Skin epidermis (tissue), 12 donors: ENCODE measurements around the gene RAPH1.
"Not testable (repeated sequence)": the region's sequence is repeated elsewhere in the genome, so short reads cannot be mapped to it uniquely, and the experiment has no call there.

Experiments used
- H3K27ac ChIP-seq, 21 experiments: fragments of 200-600 bp; sonication (generic) in 11 of 21; one replicate each; pipeline ENCODE4 v1.5.0; 2020; ENCODE audit warnings: mild to moderate bottlenecking in 3 of 21, inconsistent platforms in 2 of 21, moderate library complexity in 2 of 21
- H3K4me3 ChIP-seq, 7 experiments: fragments of 200-600 bp; sonication (generic) in 2 of 7; one replicate each; pipeline ENCODE4 v1.5.0; 2020; ENCODE audit warnings: inconsistent platforms in 2 of 7, mild to moderate bottlenecking in 2 of 7, moderate library complexity in 1 of 7

The RAPH1 gene

DNA sequence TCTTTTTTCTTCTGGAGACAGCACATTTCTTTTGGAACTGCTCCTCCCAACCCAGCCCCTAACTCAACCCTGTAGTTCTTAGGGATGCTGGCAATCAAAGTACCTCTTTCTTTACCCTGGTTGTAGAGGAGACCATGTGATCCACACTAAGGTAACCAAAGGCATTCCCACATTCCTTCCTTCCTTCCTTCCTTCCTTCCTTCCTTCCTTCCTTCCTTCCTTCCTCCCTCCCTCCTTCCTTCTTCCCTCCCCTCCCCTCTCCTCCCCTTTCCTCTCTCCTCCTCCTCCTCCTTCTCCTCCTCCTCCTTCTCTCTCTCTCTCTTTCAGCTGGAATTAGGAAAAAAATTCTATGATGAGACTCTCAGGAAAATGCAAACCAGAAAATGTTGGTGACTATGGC lies 13.8 kb upstream of the RAPH1 start:
- Histone ChIP-seq H3K27ac (peak overlapping the region in 2 of 21 experiments; percentile 13 to 34), H3K4me3 (no peak overlapping the region)

DNA sequence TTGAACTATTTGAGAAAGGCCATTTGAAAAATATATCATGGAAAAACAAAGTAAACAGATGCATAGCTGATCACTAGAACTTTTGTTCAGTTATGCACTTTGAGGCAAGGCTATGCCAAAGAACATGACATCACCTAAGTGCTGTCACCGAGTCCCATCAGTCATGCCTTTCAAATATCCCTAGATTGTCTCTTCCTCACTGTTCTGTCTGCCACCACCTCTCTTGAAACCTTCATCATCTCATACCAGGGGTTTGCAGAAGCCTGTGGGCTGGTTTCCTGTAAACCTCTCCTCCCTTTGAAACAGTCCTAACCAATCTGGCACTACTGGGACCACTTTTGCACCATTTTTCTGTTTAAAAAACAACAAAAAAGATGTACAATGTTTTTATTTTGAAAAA lies 12.3 kb upstream of the RAPH1 start:
- H3K27ac ChIP-seq, result no peak overlapping the region
- no peak overlapping the region for H3K4me3 ChIP-seq

DNA sequence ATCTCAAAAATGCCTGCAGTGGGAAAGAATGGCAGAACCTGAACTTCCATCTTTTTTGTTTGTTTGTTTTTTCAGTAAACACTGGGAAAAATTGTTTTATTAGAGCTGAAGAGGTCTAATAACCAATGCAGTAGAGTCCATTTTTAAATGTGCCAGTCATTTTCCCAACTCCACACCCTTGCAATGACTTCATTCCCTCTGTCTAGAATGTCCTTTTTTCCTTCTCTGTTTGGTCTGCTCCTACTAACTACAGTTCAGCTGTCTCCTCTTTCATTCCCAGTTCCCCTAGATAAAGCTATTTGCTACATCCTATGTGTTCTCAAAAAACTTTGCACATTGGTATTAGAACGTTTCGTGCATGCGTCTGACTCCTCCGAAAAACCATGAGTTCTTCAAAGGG lies 9.3 kb upstream of the RAPH1 start:
- Histone ChIP-seq H3K4me3 (no peak overlapping the region), H3K27ac (no peak overlapping the region)

DNA sequence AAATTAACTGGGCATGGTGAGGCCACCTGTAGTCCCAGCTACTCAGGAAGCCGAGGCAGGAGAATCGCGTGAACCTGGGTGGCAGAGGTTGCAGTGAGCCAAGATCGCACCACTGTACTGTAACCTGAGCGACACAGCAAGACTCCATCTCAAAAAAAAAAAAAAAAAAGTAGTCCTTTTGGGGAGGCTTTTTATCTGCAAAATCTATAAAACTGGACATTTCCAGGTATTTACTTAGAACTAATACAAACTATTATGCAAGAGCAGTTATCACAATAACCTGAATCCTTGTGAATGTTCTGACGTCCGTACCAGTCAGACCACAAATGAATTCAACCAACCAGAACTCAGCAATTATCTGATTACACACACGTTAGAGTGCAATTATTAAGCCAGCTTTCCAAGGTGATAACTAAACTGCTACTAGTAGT lies 8.8 kb upstream of the RAPH1 start:
- Histone ChIP-seq H3K4me3 (no peak overlapping the region), H3K27ac (no peak overlapping the region)

DNA sequence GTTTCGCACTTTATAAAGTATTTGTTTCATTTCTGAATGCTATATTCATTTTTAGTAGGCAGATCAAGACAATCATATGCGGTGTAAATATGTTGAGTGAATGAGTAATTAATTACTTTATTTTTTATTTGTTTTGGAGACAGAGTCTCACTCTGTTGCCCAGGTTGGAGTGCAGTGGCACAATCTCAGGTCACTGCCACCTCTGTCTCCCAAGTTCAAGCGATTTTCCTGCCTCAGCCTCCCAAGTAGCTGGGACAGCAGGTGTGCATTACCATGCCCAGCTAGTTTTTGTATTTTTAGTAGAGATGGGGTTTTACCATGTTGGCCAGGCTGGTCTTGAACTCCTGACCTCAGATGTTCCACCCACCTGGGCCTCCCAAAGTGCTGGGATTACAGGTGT lies 5.5 kb upstream of the RAPH1 start:
- H3K27ac ChIP-seq, H3K4me3 ChIP-seq: not testable (repeated sequence)

DNA sequence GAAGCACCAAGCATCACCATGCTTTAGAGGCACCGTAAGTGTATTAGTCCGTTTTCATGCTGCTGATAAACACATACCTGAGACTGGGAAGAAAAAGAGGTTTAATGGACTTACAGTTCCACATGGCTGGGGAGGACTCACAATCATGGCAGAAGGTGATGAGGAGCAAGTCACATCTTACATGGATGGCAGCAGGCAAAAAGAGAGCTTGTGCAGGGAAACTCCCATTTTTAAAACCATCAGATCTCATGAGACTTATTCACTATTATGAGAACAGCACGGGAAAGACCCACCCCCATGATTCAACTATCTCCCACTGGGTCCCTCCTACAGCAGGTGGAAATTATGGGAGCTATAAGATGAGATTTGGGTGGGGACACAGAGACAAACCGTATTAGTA lies 3.1 kb upstream of the RAPH1 start:
- not testable (repeated sequence) for H3K4me3 ChIP-seq, H3K27ac ChIP-seq

DNA sequence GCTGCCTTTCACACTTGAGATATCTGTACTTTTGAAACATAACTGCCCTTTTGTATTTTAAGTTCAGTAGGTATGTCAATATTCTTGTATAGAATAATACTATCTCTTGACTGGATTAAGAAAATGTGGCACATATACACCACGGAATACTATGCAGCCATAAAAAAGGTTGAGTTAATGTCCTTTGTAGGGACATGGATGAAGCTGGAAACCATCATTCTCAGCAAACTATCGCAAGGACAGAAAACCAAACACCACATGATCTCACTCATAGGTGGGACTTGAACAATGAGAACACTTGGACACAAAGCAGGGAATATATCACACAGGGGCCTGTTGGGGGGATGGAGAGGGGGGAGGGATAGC lies 1.5 kb upstream of the RAPH1 start:
- not testable (repeated sequence) for H3K27ac ChIP-seq, H3K4me3 ChIP-seq

DNA sequence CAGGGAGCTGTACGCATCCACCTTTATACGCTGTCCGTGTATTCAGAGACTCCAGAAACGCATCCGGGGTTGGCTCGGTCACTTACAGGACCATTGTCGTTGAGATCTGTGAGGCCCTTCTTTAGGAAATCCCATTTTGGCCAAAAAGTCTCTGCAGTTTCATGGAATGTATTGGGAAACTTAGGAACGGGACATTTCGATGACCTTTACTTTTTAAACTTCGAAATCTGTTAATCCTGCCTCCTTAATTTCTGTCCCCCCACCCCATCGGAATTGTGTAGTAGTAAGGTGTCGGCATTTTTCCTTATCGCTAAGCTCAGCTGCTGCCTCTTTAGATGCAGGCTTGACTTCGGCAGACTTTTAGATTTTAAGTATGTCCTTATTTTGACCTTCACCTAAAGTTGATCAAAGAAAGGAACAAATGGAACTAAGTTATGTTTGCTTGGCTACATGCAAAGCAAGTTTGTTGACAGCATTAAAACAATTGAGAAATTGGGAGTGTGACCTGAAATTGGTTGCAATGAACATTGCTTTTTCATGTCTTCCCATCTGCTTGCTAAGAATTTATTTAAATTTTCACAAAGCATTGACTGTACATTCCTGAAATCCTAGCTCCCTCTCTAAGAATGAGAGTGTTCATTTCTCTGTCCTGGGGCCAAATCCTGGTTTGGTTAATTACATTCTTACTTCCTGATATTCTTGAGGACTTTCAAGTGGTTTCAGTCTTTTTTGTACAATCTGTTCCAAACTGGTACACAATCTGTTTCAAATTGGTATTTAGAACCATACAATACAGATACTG lies 884 bp upstream of the RAPH1 start:
- Histone ChIP-seq H3K4me3 (peak overlapping the region; percentile 26 to 99 (median 94)), H3K27ac (peak overlapping the region; percentile 41 to 97 (median 80))

DNA sequence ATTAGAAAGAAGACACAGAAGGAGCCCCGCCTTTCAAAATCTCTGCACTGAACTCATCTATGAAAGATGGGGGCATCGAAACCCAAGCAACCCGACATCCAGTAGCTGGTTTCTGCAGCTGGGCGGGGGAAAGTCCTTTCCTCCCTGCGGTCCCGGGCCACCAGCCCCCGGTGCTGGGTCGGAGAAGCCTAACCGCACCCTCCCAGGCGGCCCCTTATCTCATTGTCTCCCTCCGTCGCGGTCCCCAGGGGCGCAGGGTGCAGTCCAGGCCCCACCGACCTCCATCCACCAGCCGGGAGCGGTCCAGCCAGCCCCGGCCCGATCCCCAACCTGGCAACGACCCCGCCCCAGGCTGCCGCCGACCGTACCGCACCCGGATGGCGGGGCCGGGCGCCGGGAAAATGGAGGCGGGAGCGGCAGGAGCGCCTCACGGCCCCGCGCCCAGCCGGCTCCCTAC lies 452 bp downstream of the RAPH1 start:
- Histone ChIP-seq H3K27ac (peak overlapping the region; percentile 75 to 98 (median 94)), H3K4me3 (peak overlapping the region; percentile 77 to 99 (median 94))

DNA sequence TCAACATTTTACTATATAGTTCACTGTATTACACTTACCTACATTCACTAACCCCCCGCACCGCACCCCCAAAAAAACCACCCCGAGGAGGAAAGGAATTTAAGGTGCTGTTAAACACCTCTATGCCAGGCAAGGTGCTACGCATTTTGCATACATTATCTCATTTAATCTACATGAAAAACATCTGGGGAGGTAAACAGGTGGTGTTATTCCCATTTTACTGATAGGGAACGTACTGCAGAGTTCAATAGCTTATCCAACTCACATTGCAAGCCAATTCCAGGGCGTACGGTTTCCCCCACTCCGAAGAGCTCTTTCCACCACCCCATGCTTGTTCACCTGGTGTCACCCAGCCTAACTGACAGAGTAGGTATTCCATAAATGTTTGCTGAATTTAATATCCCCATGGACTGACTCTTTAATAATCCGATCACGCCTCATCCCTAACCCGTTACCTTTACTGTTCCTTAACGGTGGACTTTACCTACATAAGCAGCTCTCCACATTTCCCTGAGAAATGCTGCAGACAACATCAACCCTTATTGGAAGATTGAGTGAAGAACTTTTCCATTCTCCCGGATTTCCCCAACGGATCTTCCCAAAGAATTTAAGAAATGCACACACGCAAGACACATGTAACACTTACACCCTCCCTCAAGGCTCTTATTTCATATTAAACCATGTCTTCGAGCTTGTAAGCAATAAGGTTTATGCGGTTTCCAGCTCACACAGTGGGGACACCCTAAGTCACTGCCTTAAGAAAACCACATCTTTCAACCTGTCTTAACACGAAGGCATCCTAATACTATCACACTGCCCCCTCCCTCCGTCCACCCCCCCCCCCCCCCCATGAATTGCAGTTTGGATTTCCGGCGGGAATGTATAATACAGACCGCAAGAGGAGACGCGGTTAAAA lies 1.2 kb downstream of the RAPH1 start:
- peak overlapping the region; percentile 77 to 99 (median 94) for H3K4me3 ChIP-seq
- H3K27ac ChIP-seq, result peak overlapping the region in 18 of 21 experiments; percentile 85 to 98 (median 95)

DNA sequence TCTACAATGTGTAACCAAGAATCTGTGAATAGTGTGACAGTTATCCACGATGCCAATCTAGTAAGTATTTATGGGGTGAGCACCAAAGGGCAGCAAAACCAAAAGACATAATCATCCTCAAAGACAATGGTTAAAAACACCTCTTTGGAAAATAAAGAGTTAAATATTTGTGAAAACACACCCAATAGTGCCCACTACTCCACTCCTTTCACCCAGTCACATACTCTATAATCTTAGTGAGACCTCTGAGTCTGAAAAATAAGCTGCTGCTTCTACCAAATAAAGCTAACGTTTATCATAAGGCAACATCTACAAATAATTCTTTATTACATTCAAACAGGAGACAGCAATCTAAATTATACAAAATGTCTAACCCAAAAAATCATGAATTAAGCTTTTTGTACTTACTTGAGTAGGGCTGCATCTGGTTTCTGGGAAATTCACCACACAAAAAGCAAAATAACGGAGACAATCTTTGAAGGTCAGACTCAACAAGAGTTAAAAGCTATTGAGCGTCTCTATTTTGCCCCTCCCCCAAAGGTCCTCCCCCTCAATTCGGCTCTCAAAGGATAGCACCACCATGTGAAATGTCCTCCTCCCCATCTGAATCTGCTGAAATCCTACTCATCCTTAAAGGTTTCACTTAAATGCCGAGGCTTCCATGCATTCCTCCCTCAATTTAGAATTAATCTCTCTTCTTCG lies 2.0 kb downstream of the RAPH1 start:
- H3K27ac ChIP-seq, result peak overlapping the region in 8 of 21 experiments; percentile 17 to 95 (median 72)
- H3K4me3 ChIP-seq, result peak overlapping the region; percentile 77 to 99 (median 94)

DNA sequence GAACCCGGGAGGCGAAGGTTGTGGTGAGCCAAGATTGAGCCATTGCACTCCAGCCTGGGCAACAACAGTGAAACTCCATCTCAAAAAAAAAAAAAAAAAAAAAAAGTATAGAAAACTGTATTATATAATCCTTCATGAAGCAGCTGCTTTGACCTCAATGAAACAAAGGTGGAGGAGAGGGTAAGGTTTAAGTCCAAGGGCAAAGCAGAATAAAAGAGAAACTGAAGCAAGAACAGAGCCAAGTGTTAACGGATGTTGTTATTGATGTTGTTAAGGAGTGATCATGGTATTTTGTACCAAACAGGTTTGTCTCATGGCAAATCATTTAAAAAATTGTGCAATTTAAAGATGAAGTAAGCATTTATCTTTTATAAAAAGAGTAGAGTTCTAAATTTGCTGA lies 7.4 kb downstream of the RAPH1 start:
- Histone ChIP-seq H3K4me3 (no peak overlapping the region), H3K27ac (no peak overlapping the region)

DNA sequence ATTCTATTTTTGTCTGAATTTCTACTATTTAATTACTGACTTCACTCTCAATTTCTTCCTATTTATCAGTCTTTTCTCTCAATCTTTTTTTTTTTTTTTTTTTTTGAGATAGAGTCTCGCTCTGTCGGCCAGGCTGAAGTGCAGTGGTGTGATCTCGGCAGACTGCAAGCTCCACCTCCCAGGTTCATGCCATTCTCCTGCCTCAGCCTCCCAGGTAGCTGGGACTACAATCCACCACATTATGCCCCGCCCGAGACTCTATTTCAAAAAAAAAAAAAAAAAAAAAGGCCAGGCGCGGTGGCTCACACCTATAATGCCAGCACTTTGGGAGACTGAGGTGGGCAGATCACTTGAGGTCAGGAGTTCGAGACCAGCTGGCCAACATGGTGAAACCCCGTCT lies 21.8 kb downstream of the RAPH1 start:
- H3K27ac ChIP-seq, H3K4me3 ChIP-seq: not testable (repeated sequence)

DNA sequence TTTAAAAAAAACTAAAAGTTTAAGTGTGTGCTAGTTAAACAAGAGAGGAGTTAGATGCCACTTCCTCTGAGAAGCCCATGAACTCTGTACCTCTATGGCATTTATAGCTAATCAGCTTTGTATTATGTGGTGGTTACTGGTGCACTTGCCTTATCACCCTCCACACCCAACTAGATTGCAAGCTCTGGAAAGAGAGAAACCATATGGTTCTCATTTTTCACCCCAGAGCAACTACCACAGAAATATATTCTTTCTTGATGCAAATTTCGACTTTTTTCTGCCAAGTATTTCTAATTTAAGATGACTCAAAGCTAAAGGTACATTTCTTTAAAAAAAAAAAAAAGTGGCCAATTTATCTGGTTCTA lies 24.2 kb downstream of the RAPH1 start:
- H3K27ac ChIP-seq, result no peak overlapping the region
- H3K4me3 ChIP-seq, result no peak overlapping the region

DNA sequence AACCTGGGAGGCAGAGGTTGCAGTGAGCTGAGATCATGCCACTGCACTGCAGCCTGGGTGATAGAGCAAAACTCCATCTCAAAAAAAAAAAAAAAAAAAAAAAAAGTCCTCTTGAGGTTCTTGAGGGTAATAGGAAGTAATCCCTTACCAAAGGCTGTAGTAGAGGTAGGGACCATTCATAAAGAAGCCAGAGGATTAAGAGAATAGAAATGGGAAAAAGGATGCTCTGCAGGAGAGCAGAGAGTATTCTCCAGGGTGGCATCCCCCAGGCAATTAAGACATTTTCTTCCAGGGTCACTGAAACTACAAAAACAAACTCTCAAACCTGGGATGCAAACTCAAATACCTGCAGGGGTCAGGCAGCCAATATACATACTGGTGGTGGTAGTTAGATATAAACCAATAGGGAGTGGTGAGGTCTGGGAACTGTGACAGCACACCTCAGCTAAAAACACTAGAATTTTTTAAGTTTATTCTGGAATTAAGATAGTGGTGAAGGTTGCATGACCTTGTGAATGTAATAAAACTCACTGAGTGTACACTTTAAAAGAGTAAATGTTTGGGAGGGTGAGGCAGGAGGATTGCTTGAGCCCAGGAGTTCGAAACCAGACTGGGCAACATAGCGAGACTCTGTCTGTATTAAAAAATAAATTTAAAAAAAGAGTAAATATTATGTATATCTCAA lies 24.7 kb downstream of the RAPH1 start:
- no peak overlapping the region for H3K27ac ChIP-seq
- H3K4me3 ChIP-seq, result no peak overlapping the region

DNA sequence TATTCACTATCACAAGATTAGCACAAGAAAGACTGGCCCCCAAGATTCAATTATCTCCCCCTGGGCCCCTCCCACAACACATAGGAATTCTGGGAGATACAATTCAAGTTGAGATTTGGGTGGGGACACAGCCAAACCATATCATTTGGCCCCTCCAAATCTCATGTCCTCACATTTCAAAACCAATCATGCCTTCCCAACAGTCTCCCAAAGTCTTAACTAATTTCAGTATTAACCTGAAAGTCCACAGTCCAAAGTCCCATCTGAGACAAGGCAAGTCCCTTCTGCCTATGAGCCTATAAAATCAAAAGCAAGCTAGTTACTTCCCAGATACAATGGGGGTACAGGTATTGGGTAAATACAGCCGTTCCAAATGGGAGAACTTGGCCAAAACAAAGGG lies 31.6 kb downstream of the RAPH1 start:
- not testable (repeated sequence) for H3K27ac ChIP-seq, H3K4me3 ChIP-seq

DNA sequence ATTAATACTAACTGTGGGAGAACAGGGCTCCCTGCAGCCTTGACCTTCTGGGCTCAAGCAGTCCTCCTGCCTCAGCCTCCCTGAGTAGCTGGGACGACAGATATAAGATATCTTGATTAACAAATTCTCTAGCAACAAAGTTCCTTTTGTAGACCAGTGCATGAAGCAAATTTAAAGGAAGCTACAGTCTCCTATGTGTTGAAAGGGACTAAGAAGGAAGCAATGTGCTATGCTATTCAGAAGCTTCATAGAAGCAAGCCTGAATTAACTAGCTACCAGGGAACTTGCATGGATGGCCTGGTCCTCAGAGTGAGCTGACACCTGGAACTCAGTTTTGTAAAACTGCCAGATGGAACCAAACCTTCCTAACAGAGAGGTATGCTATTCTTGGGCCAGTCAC lies 33.2 kb downstream of the RAPH1 start:
- Histone ChIP-seq H3K27ac (no peak overlapping the region), H3K4me3 (no peak overlapping the region)

DNA sequence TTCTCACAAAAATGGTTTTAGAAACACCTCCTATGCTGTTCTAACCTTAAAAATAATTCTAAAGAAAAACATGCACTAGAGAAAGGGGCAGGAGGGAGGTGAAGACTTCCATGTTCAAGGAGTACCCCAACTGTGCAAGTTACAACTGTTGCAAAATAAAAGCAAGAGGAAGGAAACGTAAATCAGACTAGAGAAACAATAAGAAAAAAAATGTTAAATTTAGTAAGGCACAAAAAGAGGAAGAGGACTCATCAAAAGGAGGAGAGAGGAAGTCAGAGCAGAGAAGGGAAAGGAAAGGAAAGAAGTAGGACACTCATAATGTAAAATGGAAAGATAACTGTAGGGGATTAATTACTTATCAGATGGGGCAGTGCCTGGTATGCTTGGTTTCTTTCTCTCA lies 34.1 kb downstream of the RAPH1 start:
- Histone ChIP-seq H3K27ac (peak overlapping the region in 1 of 21 experiments; percentile 38), H3K4me3 (no peak overlapping the region)

DNA sequence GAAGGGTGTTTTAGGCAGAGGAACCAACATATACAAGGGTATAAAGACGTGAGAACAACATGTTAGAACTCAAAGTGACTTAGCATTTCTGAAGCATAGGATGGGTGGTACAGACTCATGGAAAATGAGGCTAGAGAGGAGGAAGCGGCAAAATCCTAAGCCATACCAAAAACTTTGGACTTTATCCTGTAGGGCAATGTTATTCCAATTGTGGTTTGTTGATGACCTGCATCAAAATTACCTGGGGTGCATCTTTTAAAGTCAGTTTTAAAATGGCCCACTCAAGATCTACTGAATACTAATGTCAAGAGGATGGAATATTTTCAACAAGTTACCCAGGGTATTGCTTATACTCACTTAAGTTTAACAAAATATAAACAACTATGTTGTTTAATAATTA lies 34.8 kb downstream of the RAPH1 start:
- H3K4me3 ChIP-seq, result no peak overlapping the region
- peak overlapping the region in 1 of 21 experiments; percentile 38 for H3K27ac ChIP-seq

DNA sequence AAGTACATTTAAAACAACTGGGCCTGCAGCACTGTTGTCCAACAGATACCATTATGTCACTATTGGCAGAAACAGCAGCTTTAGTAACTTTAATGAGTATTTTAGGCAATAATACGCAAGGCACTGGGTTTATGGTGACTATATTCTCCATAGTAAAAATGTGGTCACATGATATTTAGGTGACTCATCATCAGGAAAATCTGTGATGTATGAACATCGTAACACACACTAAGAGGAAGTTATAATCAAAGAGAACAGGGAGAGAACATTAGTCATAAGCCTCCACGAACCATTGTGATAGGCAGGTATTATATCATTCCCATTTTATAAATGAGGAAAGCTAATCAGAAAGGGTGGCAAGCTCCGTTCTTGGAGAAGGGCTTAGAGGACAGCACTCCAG lies 36.9 kb downstream of the RAPH1 start:
- peak overlapping the region in 3 of 21 experiments; percentile 20 to 49 (median 45) for H3K27ac ChIP-seq

More for the DNA sequence above, 36.9 kb downstream of the RAPH1 start:
- H3K4me3 ChIP-seq, result no peak overlapping the region
